ENCODE results near the gene DCLK1. TPM values are rescaled to one million over a fixed set of nuclear protein-coding genes. Genes with fewer than 3 reads are reported as not detected.

Gene DCLK1
- total and polyA plus RNA-seq, 4 donors, result 0.04 to 0.56 (median 0.20) TPM

- Histone ChIP-seq H3K27me3 (ENCODE audit: control insufficient read depth in 4 of 4, insufficient read depth in 4 of 4, low read length in 3 of 4) (peaks cover 0 to 2% (median 0%) of the 10 kb centered on the region in 4 donors), H3K4me1 (ENCODE audit: control insufficient read depth in 4 of 4, insufficient read depth in 4 of 4, low read length in 3 of 4) (no peaks in the 10 kb centered on the region)
- WGBS, result 88% methylated on average over 4 of the region's 4 CpGs
Observed at GRCh38 chr13:36038785-36039555, 92.2 kb downstream of the DCLK1 start.

More at GRCh38 chr13:36038785-36039555, 92.2 kb downstream of the DCLK1 start:
- no peak for TF ChIP-seq ATF3 (IDR thresholded peaks at IDR 0.05)
- TF ChIP-seq MAX (IDR thresholded peaks at IDR 0.05), result no peak
- no peak for TF ChIP-seq TAF1 (conservative IDR thresholded peaks at IDR 0.05)
- TF ChIP-seq YY1 (IDR thresholded peaks at IDR 0.05), result no peak
- no peak for TF ChIP-seq CTCF (IDR thresholded peaks at IDR 0.05; ENCODE audit: low read depth, low read length, missing input control)
- no peak for TF ChIP-seq EGR1 (IDR thresholded peaks at IDR 0.05; ENCODE audit: low read depth in 2 of 2)
- no peak for TF ChIP-seq HNF4A (conservative IDR thresholded peaks at IDR 0.05)
- TF ChIP-seq JUND (IDR thresholded peaks at IDR 0.05), result no peak
- TF ChIP-seq FOXA2 (IDR thresholded peaks at IDR 0.05), result no peak
- TF ChIP-seq REST (IDR thresholded peaks at IDR 0.05), result no peak
- TF ChIP-seq NR2F2 (IDR thresholded peaks at IDR 0.05), result no peak
- TF ChIP-seq RXRA (IDR thresholded peaks at IDR 0.05), result no peak
- Histone ChIP-seq H3K36me3 (ENCODE audit: control insufficient read depth in 4 of 4, insufficient read depth in 3 of 4, low read depth in 1 of 4, low read length in 3 of 4) (no peaks in the 10 kb centered on the region), H3K9me3 (ENCODE audit: control insufficient read depth in 4 of 4, low read length in 3 of 4) (peaks cover 0 to 3% (median 0%) of the 10 kb centered on the region in 4 donors), H3K9ac (ENCODE audit: low read depth in 1 of 2, low read length in 2 of 2) (no peak overlapping the region), H3K4me3 (ENCODE audit: low read depth in 1 of 3, low read length in 3 of 3) (no peak overlapping the region), H3K27ac (ENCODE audit: low read depth in 1 of 2, low read length in 2 of 2) (no peak overlapping the region)
- no peak for DNase-seq (ENCODE audit: low spot score)
